K562 (cell line): ENCODE measurements around the gene DEDD. TPM values are rescaled to one million over a fixed set of nuclear protein-coding genes. Genes with fewer than 3 reads are reported as not detected.

Experiments used
- ATAC-seq: fragments of 200-7000 bp; cut with Tn5 transposase; 3 replicates; pipeline ENCODE4 v1.9.1; 2020; ENCODE audit warnings: moderate library complexity
- BruUV-seq: library from RNA; stranded (reverse); fragments of 400-500 nt; replicated peaks from 2 replicates; lab custom pipeline; 2021; lab: Mats Ljungman, UMichigan
- CTCF ChIA-PET: fragments of 300-600 bp; formaldehyde crosslinking; extraction: SDS; loops from one replicate; lab custom pipeline; 2021; ENCODE audit warnings: low intra/inter-chr PET ratio; lab: Yijun Ruan, JAX
- POLR2A ChIA-PET: fragments of 300-600, 350-650 bp; sonication (Branson Sonifier 250); formaldehyde crosslinking; extraction: SDS; loops from one replicate; lab custom pipeline; 2021; ENCODE audit warnings: antibody characterized with exemption, inconsistent platforms; lab: Yijun Ruan, JAX
- DNase-seq, 4 experiments: peaks; one replicate each; pipeline versions ENCODE4 v3.0.0 to v3.0.0-alpha.2; 2011 to 2018; ENCODE audit warnings: low spot score in 3 of 4, mixed read lengths in 3 of 4; ENCODE audit errors: extremely low read depth in 1 of 4
- FAIRE-seq: peaks from 2 replicates; lab custom pipeline; 2011; peaks lifted over from hg19 to GRCh38; lab: Jason Lieb, UNC
- H2AFZ ChIP-seq: 2 replicates; pipeline ENCODE4 v1.6.0; 2011; ENCODE audit warnings: low read depth, low read length, control low read depth, inconsistent platforms
- H3K27ac ChIP-seq: fragments of 200-600 bp; 3 replicates; pipeline ENCODE4 v1.8.0; 2011; ENCODE audit warnings: low read depth, mild to moderate bottlenecking, control low read depth, inconsistent platforms, low read length, moderate library complexity, mixed read lengths; ENCODE audit errors: extremely low read depth
- H3K27me3 ChIP-seq, 2 experiments: fragments of 300-600 bp in 1 of 2; 2 replicates in 1 of 2; 3 replicates in 1 of 2; pipeline versions ENCODE4 v1.6.0 to v1.8.0; 2011; ENCODE audit warnings: inconsistent platforms in 2 of 2, low read length in 2 of 2, mild to moderate bottlenecking in 1 of 2, mixed read lengths in 1 of 2, moderate library complexity in 1 of 2; ENCODE audit not compliant: control insufficient read depth in 2 of 2, insufficient read depth in 2 of 2
- H3K36me3 ChIP-seq: fragments of 300-600 bp; 3 replicates; pipeline ENCODE4 v1.8.0; 2011; ENCODE audit warnings: mild to moderate bottlenecking, low read length, inconsistent platforms; ENCODE audit not compliant: control insufficient read depth, insufficient read depth
- H3K4me1 ChIP-seq, 2 experiments: fragments of 200-600 bp in 1 of 2; replicated peaks in 1 of 2; 2 replicates in 1 of 2; 3 replicates in 1 of 2; pipeline versions ENCODE4 v1.5.1 to v1.8.0; 2011; ENCODE audit warnings: inconsistent platforms in 2 of 2, low read length in 2 of 2, mild to moderate bottlenecking in 1 of 2, mixed read lengths in 1 of 2, moderate library complexity in 1 of 2; ENCODE audit not compliant: control insufficient read depth in 2 of 2, insufficient read depth in 2 of 2
- H3K4me2 ChIP-seq: 2 replicates; pipeline ENCODE4 v1.6.1; 2011; ENCODE audit warnings: low read length, control low read depth, inconsistent platforms, mixed read lengths; ENCODE audit not compliant: insufficient read depth
- H3K4me3 ChIP-seq: fragments of 200-600 bp; sonication (generic), shearing (Covaris generic); 2 replicates; pipeline ENCODE4 v1.5.1; 2016; ENCODE audit warnings: control low read depth, inconsistent platforms
- H3K79me2 ChIP-seq: fragments of 200-600 bp; 3 replicates; pipeline ENCODE4 v1.8.0; 2011; ENCODE audit warnings: low read length, inconsistent platforms; ENCODE audit not compliant: control insufficient read depth, insufficient read depth
- H3K9ac ChIP-seq, 2 experiments: 2 replicates each; pipeline versions ENCODE4 v1.6.0 to v1.6.1; 2011; ENCODE audit warnings: low read depth in 2 of 2, low read length in 2 of 2, control low read depth in 1 of 2, inconsistent platforms in 1 of 2, mild to moderate bottlenecking in 1 of 2, mixed read lengths in 1 of 2; ENCODE audit not compliant: insufficient read depth in 1 of 2
- H3K9me1 ChIP-seq: one replicate; pipeline ENCODE4 v1.6.0; 2011; ENCODE audit warnings: inconsistent platforms, mild to moderate bottlenecking, low read length, moderate library complexity; ENCODE audit not compliant: control insufficient read depth, insufficient read depth
- H3K9me3 ChIP-seq: replicated peaks from 2 replicates; pipeline ENCODE4 v1.5.1; 2011; ENCODE audit warnings: low read depth, low read length, inconsistent platforms; ENCODE audit not compliant: control insufficient read depth, insufficient read depth
- H4K20me1 ChIP-seq: replicated peaks from 2 replicates; pipeline ENCODE4 v1.6.1; 2011; ENCODE audit warnings: low read length, inconsistent platforms, mixed read lengths; ENCODE audit not compliant: control insufficient read depth, insufficient read depth
- HDAC1 ChIP-seq, 2 experiments: fragments of 450-650 bp; IDR thresholded peaks; 2 replicates each; pipeline ENCODE4 v1.6.1; 2016 to 2017; ENCODE audit warnings: inconsistent platforms in 1 of 2, mild to moderate bottlenecking in 1 of 2, moderate library complexity in 1 of 2
- HMGXB4 ChIP-seq: sonication (generic); formaldehyde crosslinking; IDR thresholded peaks from 2 replicates; pipeline ENCODE4 v1.8.1; 2023; ENCODE audit warnings: mild to moderate bottlenecking, missing genetic modification reagents
- IRF9 ChIP-seq: fragments of 450-650 bp; IDR thresholded peaks from 2 replicates; pipeline ENCODE4 v1.6.1; 2016; ENCODE audit warnings: missing biosample characterization, missing genetic modification characterization
- NKRF ChIP-seq: fragments of 450-650 bp; IDR thresholded peaks from 2 replicates; pipeline ENCODE4 v1.6.1; 2016; ENCODE audit warnings: borderline replicate concordance
- SIN3A ChIP-seq, 2 experiments: fragments of 150-350 bp in 1 of 2; IDR thresholded peaks; 2 replicates each; pipeline ENCODE4 v1.6.1; 2011 to 2016; ENCODE audit warnings: borderline replicate concordance in 2 of 2, low read depth in 2 of 2, low read length in 2 of 2, mild to moderate bottlenecking in 2 of 2, moderate library complexity in 2 of 2; ENCODE audit not compliant: control insufficient read depth in 1 of 2
- SNIP1 ChIP-seq: fragments of 450-650 bp; IDR thresholded peaks from 2 replicates; pipeline ENCODE4 v1.7.1; 2017; ENCODE audit warnings: low read depth, mild to moderate bottlenecking
- XRCC5 ChIP-seq: fragments of 200-400 bp; formaldehyde crosslinking; IDR thresholded peaks from 2 replicates; pipeline ENCODE4 v1.6.1; 2017; ENCODE audit warnings: low read depth, mild to moderate bottlenecking, low read length
- ZBTB17 ChIP-seq: fragments of 450-650 bp; formaldehyde crosslinking; IDR thresholded peaks from 2 replicates; pipeline ENCODE4 v1.4.0; 2020; ENCODE audit warnings: mild to moderate bottlenecking
- WGBS: fragments of 100-300 bp; shearing (Covaris generic); methylation state at CpG from one replicate; pipeline ENCODE4 v1.1.6; 2016; ENCODE audit warnings: low coverage, mixed read lengths; ENCODE audit not compliant: insufficient coverage; ENCODE audit errors: missing lambda C conversion rate; 5-methylcytosine and 5-hydroxymethylcytosine counted together
- in situ Hi-C: fragments of 300-500 bp; cut with MboI; formaldehyde crosslinking; loops from 4 replicates; pipeline ENCODE4 v1.15.0; 2018; ENCODE audit warnings: inconsistent platforms, mixed read lengths
- intact Hi-C: fragments of 100-400 bp; cut with micrococcal nuclease; formaldehyde crosslinking; loops from 2 replicates; pipeline ENCODE4 v1.14.2; 2022
- polyA plus RNA-seq, 8 experiments: library from polyadenylated mRNA; depleted of rRNA in 4 of 8; stranded (reverse) in 5 of 8; unstranded in 3 of 8; fragments of >200 nt; fragmentation: Nextera tagmentation in 2 of 8; fragmentation: Illumina TruSeq in 1 of 8; extraction: Ambion mirVana in 2 of 8; extraction: Trizol in 1 of 8; gene quantifications; 2 replicates each; pipeline versions ENCODE4 v1.2.1 to v1.2.3, GENCODE V29; 2011 to 2014; ENCODE audit warnings: inconsistent platforms in 1 of 8, missing spikeins in 1 of 8
- total RNA-seq, 7 experiments: library from RNA; depleted of rRNA in 6 of 7; stranded (reverse); fragments of >200 nt in 6 of 7; fragmentation: Illumina TruSeq in 2 of 7; extraction: Trizol in 2 of 7; gene quantifications; 2 replicates each; pipeline versions ENCODE4 v1.2.1 to v1.2.3, GENCODE V29; 2011 to 2021; ENCODE audit warnings: low replicate concordance in 1 of 7

DEDD gene
- total and polyA plus RNA-seq, 9 of the 15 experiments (the other 6 are each of a cell fraction or from before 2014, with no cell fraction given): 11.6 to 41.0 (median 16.8) TPM

- Histone ChIP-seq H4K20me1 (no peaks in the 10 kb centered on the region), H3K9ac (peak overlapping the region; percentile 65 to 88), H3K36me3 (peaks cover 69% of the 10 kb centered on the region), H3K9me3 (no peaks in the 10 kb centered on the region), H3K9me1 (no peaks in the 10 kb centered on the region), H3K4me2 (peak overlapping the region; percentile 83), H3K27ac (peak overlapping the region; percentile 78), H2AFZ (peak overlapping the region; percentile 51), H3K27me3 (no peaks in the 10 kb centered on the region), H3K79me2 (peaks cover 55% of the 10 kb centered on the region), H3K4me1 (peaks cover 61 to 68% of the 10 kb centered on the region in 2 experiments), H3K4me3 (peak overlapping the region; percentile 17)
- no peak for ATAC-seq
- FAIRE-seq: no peak
- TF ChIP-seq IRF9 (tag) (0 out of 2 replicates have a peak, but pooled peaks have one; percentile 20), HDAC1 (IDR thresholded peaks at IDR 0.05) (0 out of 4 replicates have a peak, but pooled peaks of 1 of the 2 experiments have one; percentile 8), SIN3A (IDR thresholded peaks at IDR 0.05; ENCODE audit: borderline replicate concordance in 2 of 2, control insufficient read depth in 1 of 2, low read depth in 2 of 2, low read length in 2 of 2) (no peak), SNIP1 (no peak), ZBTB17 (no peak), XRCC5 (no peak), HMGXB4 (no peak), NKRF (0 out of 2 replicates have a peak, but pooled peaks have one; percentile 7)
- CTCF ChIA-PET: no interaction called here
- no TSS peak for BruUV-seq
- POLR2A ChIA-PET: interaction anchor here (0.6 to 1.7 kb wide), 10 partner anchors 8 to 306 kb away, joined by 3 to 12 read pairs (median 4); partner anchors contain the start of genes DEDD and UFC1
- DNase-seq: no peak
- in situ Hi-C loops: no loop called here
- intact Hi-C loops: no loop called here
- WGBS: 9% methylated on average over 3 of the region's 5 CpGs
These were observed 29.2 kb upstream of the DEDD start for GRCh38 chr1:161161652-161162051.
